Erythroblast (primary cell): Measurements from ENCODE around the gene WSCD1.

Source experiments
- GATA1 ChIP-seq: IDR thresholded peaks from 2 replicates; pipeline ENCODE4 v1.6.1; 2011; ENCODE audit warnings: low read depth, mild to moderate bottlenecking, control low read depth, low read length, moderate library complexity
- POLR2A ChIP-seq: IDR thresholded peaks from 2 replicates; pipeline ENCODE4 v1.6.1; 2011; ENCODE audit warnings: mild to moderate bottlenecking, low read length

- no peak for TF ChIP-seq POLR2A
- TF ChIP-seq GATA1: no peak
Measured at GRCh38 chr17:6035801-6036394, 34.3 kb upstream of the WSCD1 start.
